ENCODE data around the gene LDLRAD4.

GRCh38 chr18:13580991-13581390, 362.4 kb downstream of the LDLRAD4 start:
- TF ChIP-seq CTCF (IDR thresholded peaks at IDR 0.05) (no peak), POLR2A (IDR thresholded peaks at IDR 0.05; ENCODE audit: low read depth) (no peak), POLR2AphosphoS5 (IDR thresholded peaks at IDR 0.05) (no peak)
